GM12875 (cell line): ENCODE data around the gene SPAG4.

Source experiments
- H3K4me3 ChIP-seq: one replicate; pipeline ENCODE4 v1.5.1; 2011; ENCODE audit warnings: low read depth, low read length, control low read depth
- TF ChIP-seq, protein P1 (sequence below): IDR thresholded peaks from 2 replicates; pipeline ENCODE4 v1.5.1; 2011; ENCODE audit warnings: low read depth, mild to moderate bottlenecking, control low read depth, inconsistent platforms, low read length, moderate library complexity, borderline replicate concordance; ENCODE audit not compliant: insufficient read depth

Gene SPAG4

DNA sequence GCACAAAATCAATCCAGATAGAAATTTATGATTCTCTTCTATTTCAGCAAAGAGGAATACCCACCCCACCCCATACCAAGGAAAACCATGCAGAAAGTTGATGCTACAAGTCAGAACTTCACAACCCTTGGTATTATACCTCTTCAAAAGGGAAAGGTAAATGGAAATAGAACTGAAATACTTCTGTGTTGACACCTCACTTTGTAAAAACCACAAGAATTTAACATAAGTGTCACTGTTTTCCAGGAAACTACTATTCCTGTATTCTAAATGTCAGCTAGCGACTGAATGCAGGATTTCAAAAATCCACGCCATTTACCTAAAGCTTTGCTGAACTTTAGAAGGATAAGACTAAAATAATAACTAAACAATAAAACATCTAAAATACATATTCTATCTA is 45.4 kb downstream of the SPAG4 start:
- H3K4me3 ChIP-seq: no peak overlapping the region
- TF ChIP-seq, protein P1, sequence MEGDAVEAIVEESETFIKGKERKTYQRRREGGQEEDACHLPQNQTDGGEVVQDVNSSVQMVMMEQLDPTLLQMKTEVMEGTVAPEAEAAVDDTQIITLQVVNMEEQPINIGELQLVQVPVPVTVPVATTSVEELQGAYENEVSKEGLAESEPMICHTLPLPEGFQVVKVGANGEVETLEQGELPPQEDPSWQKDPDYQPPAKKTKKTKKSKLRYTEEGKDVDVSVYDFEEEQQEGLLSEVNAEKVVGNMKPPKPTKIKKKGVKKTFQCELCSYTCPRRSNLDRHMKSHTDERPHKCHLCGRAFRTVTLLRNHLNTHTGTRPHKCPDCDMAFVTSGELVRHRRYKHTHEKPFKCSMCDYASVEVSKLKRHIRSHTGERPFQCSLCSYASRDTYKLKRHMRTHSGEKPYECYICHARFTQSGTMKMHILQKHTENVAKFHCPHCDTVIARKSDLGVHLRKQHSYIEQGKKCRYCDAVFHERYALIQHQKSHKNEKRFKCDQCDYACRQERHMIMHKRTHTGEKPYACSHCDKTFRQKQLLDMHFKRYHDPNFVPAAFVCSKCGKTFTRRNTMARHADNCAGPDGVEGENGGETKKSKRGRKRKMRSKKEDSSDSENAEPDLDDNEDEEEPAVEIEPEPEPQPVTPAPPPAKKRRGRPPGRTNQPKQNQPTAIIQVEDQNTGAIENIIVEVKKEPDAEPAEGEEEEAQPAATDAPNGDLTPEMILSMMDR: no peak

DNA sequence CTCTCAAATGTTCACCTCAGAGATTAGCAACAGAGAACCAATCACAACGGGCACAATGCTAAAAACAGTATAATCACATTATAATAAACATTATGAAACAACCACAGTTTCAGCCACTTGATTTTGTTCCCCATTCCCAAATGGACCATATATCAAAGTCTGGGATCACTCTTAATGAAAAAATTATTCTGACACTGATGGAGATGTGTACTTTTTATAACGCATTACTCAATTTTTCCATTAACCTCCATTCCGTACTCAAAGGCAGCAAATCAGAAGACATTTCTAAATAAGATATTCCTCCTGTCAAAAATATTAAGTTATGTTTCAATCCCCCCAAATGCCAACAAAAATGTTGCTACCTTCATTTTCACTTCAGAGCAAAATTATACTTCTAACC is 46.3 kb downstream of the SPAG4 start:
- TF ChIP-seq, protein P1: no peak
- H3K4me3 ChIP-seq: no peak overlapping the region

DNA sequence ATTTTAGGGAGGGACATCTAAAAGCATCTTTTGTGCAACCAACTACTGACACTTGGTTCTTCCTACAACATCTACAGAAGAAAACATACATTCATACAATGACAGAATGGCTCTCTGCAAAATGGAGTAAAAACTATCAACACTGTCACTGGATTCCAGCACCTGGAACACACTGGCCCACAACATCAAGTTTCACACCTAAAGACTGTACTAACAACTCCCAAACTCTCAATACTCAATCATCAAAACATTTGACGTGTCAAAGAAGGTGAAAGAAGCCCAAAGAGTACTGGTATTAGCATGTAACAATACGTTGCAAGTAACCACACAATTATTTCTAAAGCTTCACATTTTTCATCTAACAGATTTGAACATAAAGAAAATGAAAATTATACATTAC is 46.9 kb downstream of the SPAG4 start:
- TF ChIP-seq, protein P1: no peak
- no peak overlapping the region for H3K4me3 ChIP-seq

DNA sequence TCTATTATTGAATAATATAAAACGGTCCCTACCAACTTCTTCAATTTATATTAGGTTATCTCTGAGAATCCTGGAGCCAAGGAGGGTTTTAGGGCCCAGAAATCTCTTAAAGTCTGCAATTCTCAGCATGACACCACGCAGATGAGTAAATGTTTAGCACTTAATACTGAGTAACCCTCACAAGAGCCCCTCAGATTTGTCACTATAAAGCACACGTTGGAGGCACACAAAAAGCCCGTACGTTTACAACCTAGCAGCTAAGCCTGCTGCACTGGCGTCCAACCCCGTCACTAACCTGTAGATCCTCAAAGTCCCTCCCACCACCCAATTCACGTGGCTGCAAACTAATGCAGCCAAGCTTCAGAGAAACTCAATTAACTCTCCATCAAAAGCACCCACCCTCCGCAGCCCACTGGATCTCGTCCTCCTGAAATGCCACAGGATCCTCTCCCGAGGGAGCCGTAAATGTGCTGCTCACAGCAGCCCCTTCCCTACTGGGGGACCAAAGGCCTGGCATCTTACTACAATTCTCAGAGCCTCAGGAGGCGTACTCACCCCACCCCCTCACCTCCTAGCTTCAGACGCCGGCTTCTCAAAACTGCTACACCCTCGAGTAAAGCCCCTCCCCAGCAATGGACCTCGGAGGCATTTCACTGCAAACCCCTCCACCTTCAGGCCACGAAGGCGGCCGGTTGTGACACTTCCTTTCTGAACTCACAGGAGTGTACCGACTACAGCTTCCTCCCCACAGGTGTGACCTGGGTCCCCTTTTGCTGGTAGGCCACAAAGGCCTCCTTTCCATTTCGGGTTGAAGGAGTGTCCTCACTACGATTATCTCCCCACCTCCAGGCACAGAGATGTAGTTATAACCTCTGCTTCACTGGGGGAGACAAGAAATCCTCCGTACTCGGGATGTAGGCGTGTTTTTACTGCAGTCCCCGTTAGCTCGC is 48.2 kb downstream of the SPAG4 start:
- TF ChIP-seq, protein P1: no peak
- H3K4me3 ChIP-seq: peak overlapping the region; percentile 73

DNA sequence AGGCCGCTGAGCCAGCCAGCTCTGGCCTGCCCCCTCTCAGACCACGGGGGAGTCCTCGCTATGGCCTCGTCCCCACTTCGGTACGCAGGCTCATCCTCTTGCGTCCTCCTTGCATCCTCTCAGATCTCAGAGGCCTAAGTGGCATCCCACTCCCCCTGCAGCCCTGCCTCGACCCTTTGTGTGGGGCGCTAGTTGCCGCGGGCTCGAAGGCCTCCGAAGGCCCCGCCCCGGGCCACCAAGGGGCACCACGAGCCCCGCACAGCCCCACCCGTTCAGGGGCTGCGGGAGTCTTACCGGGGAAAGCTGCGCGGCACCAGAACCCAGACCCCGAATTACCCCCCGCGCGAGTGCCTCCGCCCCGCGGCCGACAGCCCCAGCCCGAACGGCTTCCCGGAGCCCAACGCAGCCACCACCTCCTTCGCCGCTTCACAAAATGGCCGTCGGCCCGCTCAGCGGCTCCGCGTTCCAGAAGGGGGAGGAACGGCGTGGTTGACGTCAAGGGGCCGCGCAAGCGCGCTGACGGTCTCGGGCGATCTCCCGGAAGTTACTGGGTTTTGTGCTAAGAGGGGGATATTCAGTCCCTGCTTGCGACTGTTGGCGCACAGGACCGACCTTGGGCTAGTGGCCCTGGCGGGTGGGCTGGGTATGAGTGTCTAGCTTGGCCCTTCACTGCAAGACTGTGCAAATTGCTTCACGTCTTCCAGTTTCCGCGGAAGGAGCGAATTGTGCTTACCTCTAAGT is 49.0 kb downstream of the SPAG4 start, which contains the start of the genes CPNE1 and RBM12:
Gene CPNE1 (minus strand): TSS at position 435 of the 741 bp plus-strand sequence. CDS start 31,977 bp downstream, outside the sequence.
Gene RBM12 (minus strand): TSS at position 435 of the 741 bp plus-strand sequence. CDS start 9,578 bp downstream, outside the sequence.
- TF ChIP-seq, protein P1: no peak
- H3K4me3 ChIP-seq: peak within 1 kb of the TSS; percentile 73

DNA sequence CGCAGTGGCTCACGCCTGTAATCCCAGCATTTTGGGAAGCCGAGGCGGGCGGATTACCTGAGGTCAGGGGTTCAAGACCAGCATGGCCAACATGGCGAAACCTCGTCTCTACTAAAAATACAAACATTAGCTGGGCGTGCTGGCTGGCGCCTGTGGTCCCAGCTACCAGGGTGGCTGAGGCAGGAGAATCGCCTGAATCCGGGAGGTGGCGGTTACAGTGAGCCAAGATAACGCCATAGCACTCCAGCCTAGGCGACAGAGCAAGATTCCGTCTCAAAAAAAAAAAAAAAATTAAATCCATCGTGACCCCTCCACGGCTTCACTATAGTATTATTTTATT is 50.3 kb downstream of the SPAG4 start:
- TF ChIP-seq, protein P1: no peak
- no peak overlapping the region for H3K4me3 ChIP-seq

DNA sequence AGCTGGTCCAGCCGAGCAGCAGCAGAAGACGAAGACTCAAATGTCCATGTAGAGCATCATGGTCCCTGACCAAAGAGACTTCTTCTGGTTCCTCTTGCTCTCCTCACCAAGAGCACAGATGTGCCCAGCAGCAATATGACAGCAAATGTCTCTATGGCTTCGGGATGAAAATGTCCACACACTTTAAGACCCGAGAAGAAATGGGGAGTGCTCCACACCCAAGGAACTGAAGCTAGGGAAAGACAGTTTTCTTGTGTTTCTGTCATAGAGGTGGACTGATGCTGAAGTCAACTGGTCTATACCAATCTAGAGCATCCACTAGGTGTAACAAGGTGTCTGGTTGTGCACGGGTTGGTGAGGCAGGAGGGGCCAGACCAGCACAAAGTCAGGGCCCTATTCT is 53.6 kb downstream of the SPAG4 start:
- H3K4me3 ChIP-seq: no peak overlapping the region
- TF ChIP-seq, protein P1: no peak
